OCI-LY3 (cell line): ENCODE results near the gene CEP43.

Experiments used
- CTCF ChIP-seq: fragments of 200-600, 300-600 bp; sonication (generic); IDR thresholded peaks from 2 replicates; pipeline ENCODE4 v1.5.1; 2014; ENCODE audit warnings: antibody characterized with exemption, low read length, low read depth
- EZH2phosphoT487 ChIP-seq: fragments of 200-600 bp; shearing (Covaris generic); IDR thresholded peaks from 2 replicates; pipeline ENCODE4 v1.6.1; 2018; ENCODE audit warnings: antibody characterized with exemption, mixed run types, low read depth

- TF ChIP-seq CTCF: no peak
- TF ChIP-seq EZH2phosphoT487: no peak
Measured at GRCh38 chr6:167015302-167015701, 16.1 kb downstream of the CEP43 start.
